ENCODE measurements around the gene SLC35E4.

GRCh38 chr22:30634471-30635233 is 929 bp upstream of the SLC35E4 start:
- peak; percentile 97 to 98 (median 97) for TF ChIP-seq CTCF (IDR thresholded peaks at IDR 0.05)
- no peak for TF ChIP-seq POLR2A (IDR thresholded peaks at IDR 0.05)
